Kidney (tissue), 14 donors: Measurements from ENCODE around the gene WBP1L. TPM values are rescaled to one million over a fixed set of nuclear protein-coding genes. Genes with fewer than 3 reads are reported as not detected.

Source experiments
- DNase-seq, 5 donors: peaks; one replicate each; pipeline ENCODE4 v3.0.0-alpha.2; 2013 to 2020
- FAIRE-seq: peaks from 2 replicates; lab custom pipeline; 2012; peaks lifted over from hg19 to GRCh38; lab: Jason Lieb, UNC
- H3K27ac ChIP-seq, 2 donors: one replicate each; pipeline ENCODE4 v1.7.0; 2013; ENCODE audit warnings: low read depth in 2 of 2, low read length in 2 of 2, inconsistent platforms in 1 of 2
- H3K27me3 ChIP-seq: one replicate; pipeline ENCODE4 v1.7.1; 2013; ENCODE audit warnings: low read length, inconsistent platforms; ENCODE audit not compliant: control insufficient read depth, insufficient read depth
- H3K36me3 ChIP-seq, 3 donors: one replicate each; pipeline versions ENCODE4 v1.7.0 to v1.7.1; 2013; ENCODE audit warnings: low read length in 3 of 3, control low read depth in 1 of 3, inconsistent platforms in 1 of 3; ENCODE audit not compliant: insufficient read depth in 3 of 3, control insufficient read depth in 2 of 3
- H3K4me1 ChIP-seq, 3 donors: one replicate each; pipeline versions ENCODE4 v1.7.0 to v1.7.1; 2013; ENCODE audit warnings: low read length in 3 of 3, inconsistent platforms in 1 of 3, low read depth in 1 of 3; ENCODE audit not compliant: control insufficient read depth in 2 of 3, insufficient read depth in 2 of 3
- H3K4me3 ChIP-seq, 3 donors: one replicate each; pipeline versions ENCODE4 v1.7.0 to v1.8.1; 2013; ENCODE audit warnings: low read length in 3 of 3, control low read depth in 1 of 3, inconsistent platforms in 1 of 3
- H3K9ac ChIP-seq, 3 donors: one replicate each; pipeline versions ENCODE4 v1.7.0 to v1.7.1; 2013; ENCODE audit warnings: low read length in 3 of 3, control low read depth in 1 of 3, inconsistent platforms in 1 of 3
- H3K9me3 ChIP-seq, 3 donors: one replicate each; pipeline versions ENCODE4 v1.7.0 to v1.7.1; 2013; ENCODE audit warnings: low read length in 3 of 3, control low read depth in 1 of 3, inconsistent platforms in 1 of 3; ENCODE audit not compliant: control insufficient read depth in 2 of 3, insufficient read depth in 1 of 3
- CTCF ChIP-seq: IDR thresholded peaks from 3 replicates; pipeline ENCODE4 v1.5.1; 2012; ENCODE audit warnings: mild to moderate bottlenecking, moderate library complexity, borderline replicate concordance; ENCODE audit not compliant: insufficient read depth; ENCODE audit errors: extremely low read depth
- intact Hi-C: fragments of 100-400 bp; cut with DNase I; formaldehyde crosslinking; loops from one replicate; pipeline ENCODE4 v1.11.1; 2022
- polyA plus RNA-seq: library from polyadenylated mRNA; stranded (reverse); fragments of 350-450 nt; fragmentation: Illumina TruSeq; extraction: RNeasy Lipid Tissue Mini Kit (QIAGEN cat#74804); gene quantifications from one replicate; pipeline ENCODE4 v1.2.3, GENCODE V29; 2014; ENCODE audit warnings: low read depth, low replicate concordance; ENCODE audit not compliant: insufficient read depth
- total RNA-seq: library from RNA; stranded (reverse); fragmentation: NEBNext Ultra II Directional; extraction: Animal tissue kit (Norgen Biotek cat#: 25700); gene quantifications from one replicate; pipeline ENCODE4 v1.2.1, GENCODE V29; 2021
- donor health status: control.
- donor health status: control.
- donor health status: control.
- donor health status: control.
- donor health status: control.
- donor health status: DM: yes; HTN: yes; CAD: no.
- donor health status: Normal renal cell carcinoma (clear cell type).

The WBP1L gene
- total and polyA plus RNA-seq, 2 donors from 2014 or later, result 27.8 to 55.7 TPM

GRCh38 chr10:102731222-102731800 is 12.4 kb upstream of the WBP1L start:
- H3K9ac ChIP-seq, result no peak overlapping the region
- H3K4me1 ChIP-seq, result peaks cover 0 to 6% (median 4%) of the 10 kb centered on the region in 3 donors
- no peaks in the 10 kb centered on the region for H3K27me3 ChIP-seq
- FAIRE-seq (no peak), DNase-seq (peak in 1 of 5 donors; percentile 25)
- intact Hi-C loops, result no loop called here
- no peaks in the 10 kb centered on the region for H3K9me3 ChIP-seq
- H3K36me3 ChIP-seq, result peaks cover 5 to 40% (median 14%) of the 10 kb centered on the region in 3 donors
- H3K27ac ChIP-seq, result no peak overlapping the region
- H3K4me3 ChIP-seq, result no peak overlapping the region
- no peak for TF ChIP-seq CTCF

- no peak overlapping the region for H3K27ac ChIP-seq
- H3K9ac ChIP-seq, result no peak overlapping the region
- intact Hi-C loops, result no loop called here
- no peak for FAIRE-seq
- peaks cover 6 to 43% (median 13%) of the 10 kb centered on the region in 3 donors for H3K36me3 ChIP-seq
- peaks cover 0 to 3% (median under 1%) of the 10 kb centered on the region in 3 donors for H3K4me1 ChIP-seq
- no peaks in the 10 kb centered on the region for H3K27me3 ChIP-seq
- no peaks in the 10 kb centered on the region for H3K9me3 ChIP-seq
- H3K4me3 ChIP-seq, result no peak overlapping the region
- DNase-seq, result no peak
- TF ChIP-seq CTCF, result no peak
Observed at GRCh38 chr10:102732661-102733060, 11.1 kb upstream of the WBP1L start.

- no peaks in the 10 kb centered on the region for H3K27me3 ChIP-seq
- no peaks in the 10 kb centered on the region for H3K9me3 ChIP-seq
- H3K4me3 ChIP-seq, result no peak overlapping the region
- TF ChIP-seq CTCF, result no peak
- H3K36me3 ChIP-seq, result peaks cover 6 to 30% (median 13%) of the 10 kb centered on the region in 3 donors
- FAIRE-seq (no peak), DNase-seq (no peak)
- H3K9ac ChIP-seq, result no peak overlapping the region
- intact Hi-C loops, result no loop called here
- no peaks in the 10 kb centered on the region for H3K4me1 ChIP-seq
- H3K27ac ChIP-seq, result no peak overlapping the region
Observed at GRCh38 chr10:102735065-102735562, 8.6 kb upstream of the WBP1L start.
